ENCODE measurements around the gene CHRFAM7A.
"Not testable (repeated sequence)": the region's sequence is repeated elsewhere in the genome, so short reads cannot be mapped to it uniquely, and the experiment has no call there.

The CHRFAM7A gene

GRCh38 chr15:30321063-30321462, 72.3 kb downstream of the CHRFAM7A start:
- DNase-seq (ENCODE audit: low read depth) = not testable (repeated sequence)

GRCh38 chr15:30315704-30316103, 77.6 kb downstream of the CHRFAM7A start:
- not testable (repeated sequence) for DNase-seq (ENCODE audit: low read depth)

- not testable (repeated sequence) for DNase-seq (ENCODE audit: low read depth)
Observed at GRCh38 chr15:30310575-30310974, 82.8 kb downstream of the CHRFAM7A start.
